Stimulated activated CD4-positive, alpha-beta T cell treated with anti-CD3 and anti-CD28 coated beads, Interleukin-2, amount 100 ng/mL, for 48 hours (primary cell): ENCODE measurements around the gene CDC42BPA.
"Not testable (repeated sequence)": the region's sequence is repeated elsewhere in the genome, so short reads cannot be mapped to it uniquely, and the experiment has no call there.

Experiments
- DNase-seq, 2 donors: peaks; one replicate each; pipeline ENCODE4 v3.0.0-alpha.2; 2020

The CDC42BPA gene

DNA sequence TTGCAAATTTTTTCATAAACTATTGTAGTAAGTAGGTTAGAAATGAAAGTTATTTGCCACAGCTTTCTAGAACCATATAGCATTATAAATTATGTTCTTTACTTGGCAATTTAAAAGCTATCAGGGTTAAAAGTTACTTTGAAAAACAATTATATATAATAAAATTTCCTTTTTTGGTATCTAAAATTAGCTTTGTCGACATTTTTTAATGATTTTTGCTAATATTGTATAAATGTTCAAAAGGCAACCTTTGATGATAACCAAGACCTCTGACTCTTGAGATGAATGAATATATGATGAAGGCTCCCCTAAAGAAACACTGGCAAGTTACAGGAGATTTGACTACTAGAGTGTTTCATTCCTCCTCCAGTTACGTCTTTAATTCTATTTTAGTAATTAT lies 121.2 kb downstream of the CDC42BPA start:
- DNase-seq: no peak

DNA sequence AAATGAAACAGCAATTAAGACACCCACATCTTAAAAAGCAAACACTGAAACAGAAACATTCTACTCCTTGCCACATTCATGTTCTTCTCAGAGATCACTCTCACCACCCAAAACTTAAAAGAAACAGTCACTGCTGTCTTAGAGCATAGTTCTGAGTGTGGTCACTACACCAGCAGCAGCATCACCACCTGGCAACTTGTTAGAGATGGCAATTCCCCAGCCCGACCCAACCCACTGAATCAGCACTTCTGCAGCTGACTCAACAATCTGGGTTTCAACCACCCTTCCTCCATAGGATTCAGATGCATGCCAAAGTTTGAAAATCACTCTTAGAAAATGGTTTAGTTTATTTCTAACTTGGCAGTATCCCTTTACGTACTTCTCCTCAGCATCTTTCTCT lies 126.1 kb downstream of the CDC42BPA start:
- DNase-seq: peak; percentile 14 to 19

DNA sequence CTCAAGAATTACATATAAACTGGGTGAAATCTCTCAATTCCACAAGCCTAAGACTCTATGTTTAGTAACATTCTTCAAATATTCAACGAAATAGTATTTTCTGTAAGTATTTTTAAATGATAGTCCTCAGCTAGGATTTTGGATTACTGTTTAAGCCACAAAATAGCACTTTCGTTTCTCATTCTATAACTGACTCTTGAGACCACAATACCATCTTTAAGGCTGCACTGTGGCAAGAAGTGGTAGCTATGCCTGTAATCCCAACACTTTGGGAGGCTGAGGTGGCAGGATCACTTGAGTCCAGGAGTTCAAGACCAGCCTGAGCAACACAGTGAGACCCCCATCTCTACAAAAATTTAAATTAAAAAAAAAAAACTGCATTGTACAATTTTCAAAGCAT lies 126.7 kb downstream of the CDC42BPA start:
- no peak for DNase-seq

DNA sequence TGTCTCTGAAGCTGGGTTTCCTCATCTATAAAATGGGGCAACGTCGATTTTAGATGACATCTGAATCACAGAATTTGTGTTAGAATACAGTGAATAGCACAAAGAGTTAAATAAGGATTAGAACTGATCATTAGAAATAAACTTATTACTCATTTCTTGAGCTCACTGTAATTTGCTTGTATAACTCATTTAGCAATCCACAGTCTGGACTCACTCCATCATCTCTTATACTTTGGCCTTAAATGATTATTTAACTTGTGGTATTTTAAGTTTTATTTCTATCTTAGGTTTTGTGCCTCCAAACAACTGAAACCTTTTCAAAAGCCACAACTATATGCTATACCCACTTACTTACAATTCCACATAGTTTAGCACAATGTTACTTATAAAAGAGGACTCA lies 128.0 kb downstream of the CDC42BPA start:
- DNase-seq: no peak

DNA sequence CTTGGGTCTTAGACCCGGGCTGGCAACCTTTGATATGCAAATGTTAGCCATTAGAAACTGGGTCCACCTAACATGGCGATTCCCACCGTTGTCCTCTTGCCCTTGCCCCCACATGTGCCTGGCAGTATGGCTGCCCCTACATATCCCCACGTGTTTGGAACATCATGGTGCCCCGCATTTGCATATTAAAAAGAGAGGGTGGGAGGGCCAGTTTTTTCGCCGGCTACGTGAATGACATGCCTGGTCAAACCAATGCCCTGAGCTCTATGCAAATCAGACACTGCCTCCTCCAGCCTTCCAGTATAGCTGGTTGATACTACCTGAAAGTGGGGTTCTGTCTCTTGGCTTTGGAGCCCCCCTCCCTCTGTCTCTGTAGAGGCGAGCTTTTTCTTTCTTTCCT lies 133.0 kb downstream of the CDC42BPA start:
- DNase-seq: no peak

DNA sequence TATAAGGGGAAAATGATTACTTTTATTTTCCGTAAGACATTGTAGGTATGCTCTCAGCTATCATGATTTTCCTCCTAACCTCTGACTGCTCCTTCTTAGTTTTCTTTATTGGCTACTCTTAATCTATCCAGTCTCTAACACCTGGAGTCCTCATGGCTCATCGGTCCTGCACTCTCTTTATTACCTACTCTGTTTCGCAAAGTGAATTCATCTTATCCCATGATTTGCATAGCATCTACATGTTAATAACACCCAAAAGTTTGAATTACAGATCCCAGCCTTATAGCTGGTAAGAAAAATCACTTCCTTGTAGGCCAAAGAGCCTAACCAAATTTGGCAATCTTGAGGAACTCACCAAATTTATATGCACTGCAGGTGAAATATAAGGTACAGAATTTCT lies 136.3 kb downstream of the CDC42BPA start:
- no peak for DNase-seq

DNA sequence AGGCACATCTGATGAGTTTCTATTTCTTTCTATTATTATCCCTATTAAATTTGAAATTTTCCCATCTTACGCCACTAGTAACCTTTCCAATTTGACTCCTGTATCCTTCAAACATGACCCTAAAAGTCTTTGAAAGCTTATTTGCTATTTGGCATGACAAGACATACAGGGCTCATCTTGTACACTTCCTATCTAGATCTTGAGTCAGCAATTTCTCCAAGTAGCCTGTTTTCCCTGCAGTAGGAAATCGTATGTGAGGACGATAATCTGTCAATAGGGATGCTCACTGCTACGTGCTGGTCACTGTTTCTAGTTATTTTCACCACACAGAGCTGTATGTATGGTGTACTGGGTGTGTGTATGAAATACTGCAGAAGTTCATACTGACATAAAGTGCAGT lies 142.7 kb downstream of the CDC42BPA start:
- no peak for DNase-seq

DNA sequence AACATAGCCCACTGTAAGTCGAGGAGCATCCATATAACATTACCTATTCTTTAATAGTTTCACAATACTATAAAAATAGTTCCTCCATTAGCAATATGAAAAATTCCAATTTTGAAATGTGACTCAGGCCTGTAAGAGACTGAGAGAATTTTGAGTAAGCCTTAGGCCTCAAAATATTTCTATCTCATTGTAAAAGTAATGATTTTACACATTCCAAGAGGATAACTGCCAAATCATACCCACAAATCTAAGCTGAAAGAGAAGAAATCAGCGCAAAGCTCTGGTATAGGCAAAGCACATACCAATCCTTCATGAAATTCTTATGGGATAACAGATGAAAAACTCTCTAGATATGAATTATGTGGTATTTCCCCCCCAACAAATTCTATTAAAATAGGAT lies 144.1 kb downstream of the CDC42BPA start:
- DNase-seq: no peak

DNA sequence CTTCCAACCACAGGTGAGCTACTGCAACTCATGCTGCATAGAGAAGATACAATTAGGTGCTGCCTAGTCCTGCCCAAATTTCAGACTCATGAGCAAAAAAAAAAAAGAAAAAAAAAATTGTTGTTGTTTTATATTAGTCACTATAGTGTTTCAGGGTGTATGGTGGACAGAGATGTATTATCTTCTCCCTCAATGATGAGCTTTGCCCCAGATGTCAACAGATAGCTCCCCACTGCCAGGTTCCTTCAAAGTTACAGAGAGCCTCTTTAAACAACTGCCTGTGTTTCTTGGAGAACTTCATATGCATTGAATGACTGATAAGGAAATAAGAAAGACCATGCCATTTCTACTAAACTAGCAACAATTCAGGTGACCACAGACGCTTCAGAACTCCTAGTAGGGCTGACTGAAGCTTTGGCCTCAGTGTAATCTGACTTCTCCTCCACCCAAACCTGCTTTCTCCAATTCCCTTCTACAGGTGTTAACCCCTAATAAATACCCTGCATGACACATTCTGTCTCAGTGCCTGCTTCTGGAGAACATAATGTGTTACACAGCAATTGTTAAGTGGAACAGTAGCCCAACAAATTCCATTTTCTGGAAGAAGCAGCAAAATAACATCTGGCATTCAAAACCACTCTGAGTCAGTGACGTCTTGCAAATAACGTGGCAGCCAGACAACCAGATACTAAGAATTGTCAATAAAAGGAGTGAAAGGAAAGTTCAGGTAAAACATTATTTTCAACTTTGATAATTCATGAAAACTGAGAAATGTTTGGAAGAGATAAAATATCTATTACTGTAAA lies 147.7 kb downstream of the CDC42BPA start:
- no peak for DNase-seq

DNA sequence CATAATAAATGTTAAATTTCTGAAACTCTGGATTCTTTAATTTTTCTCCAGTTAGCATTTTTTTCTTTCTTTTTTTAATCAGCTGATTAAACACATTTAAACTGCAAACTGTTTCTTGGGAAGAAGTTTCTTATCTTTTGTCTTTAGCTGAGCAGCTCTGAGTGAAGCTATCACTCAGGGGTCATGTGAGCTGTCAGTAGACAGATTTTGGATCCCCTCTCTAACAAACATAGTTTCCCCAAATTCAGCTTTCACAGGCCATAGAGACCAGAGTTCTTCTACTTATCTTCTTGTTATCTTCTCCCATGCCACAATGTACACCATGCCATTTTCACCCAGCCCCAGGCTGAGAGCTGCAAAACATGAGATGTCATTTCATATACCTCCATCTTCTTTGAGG lies 148.9 kb downstream of the CDC42BPA start:
- no peak for DNase-seq

DNA sequence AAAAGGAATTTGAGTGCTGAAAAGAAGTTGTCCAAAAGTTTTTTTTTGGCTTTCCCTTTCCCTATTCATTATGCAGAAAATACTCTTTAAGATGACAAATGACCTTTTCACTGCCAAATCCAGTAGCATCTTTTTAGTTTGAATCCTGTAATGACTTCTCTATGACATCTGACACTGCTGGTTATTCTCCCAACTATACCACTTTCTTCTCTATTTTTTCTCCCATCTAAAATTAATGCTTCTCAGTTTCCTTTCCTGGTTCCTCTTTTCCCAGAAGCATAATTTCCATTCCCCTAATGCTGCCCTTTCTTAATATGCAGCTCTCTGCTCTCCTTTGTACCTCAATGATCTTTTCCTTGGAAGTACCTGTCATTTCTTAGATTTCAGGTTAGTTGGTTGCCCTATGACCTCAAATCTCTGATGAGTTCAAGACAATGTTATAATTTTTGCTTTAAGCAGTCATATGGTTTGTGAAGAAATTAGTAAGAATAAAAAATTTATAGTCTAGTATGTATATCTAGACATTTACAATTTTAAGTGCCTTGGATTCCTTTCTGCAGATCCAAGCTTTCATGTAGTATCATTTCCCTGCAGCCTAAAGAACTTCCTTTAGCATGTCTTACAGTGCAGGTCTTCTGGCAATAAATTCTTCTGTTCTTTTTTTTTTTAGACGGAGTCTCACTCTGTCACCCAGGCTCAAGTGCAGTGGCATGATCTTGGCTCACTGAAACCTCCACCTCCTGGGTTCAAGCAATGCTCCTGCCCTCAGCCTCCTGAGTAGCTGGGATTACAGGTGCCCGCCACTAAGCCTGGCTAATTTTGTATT lies 150.8 kb downstream of the CDC42BPA start:
- no peak for DNase-seq

DNA sequence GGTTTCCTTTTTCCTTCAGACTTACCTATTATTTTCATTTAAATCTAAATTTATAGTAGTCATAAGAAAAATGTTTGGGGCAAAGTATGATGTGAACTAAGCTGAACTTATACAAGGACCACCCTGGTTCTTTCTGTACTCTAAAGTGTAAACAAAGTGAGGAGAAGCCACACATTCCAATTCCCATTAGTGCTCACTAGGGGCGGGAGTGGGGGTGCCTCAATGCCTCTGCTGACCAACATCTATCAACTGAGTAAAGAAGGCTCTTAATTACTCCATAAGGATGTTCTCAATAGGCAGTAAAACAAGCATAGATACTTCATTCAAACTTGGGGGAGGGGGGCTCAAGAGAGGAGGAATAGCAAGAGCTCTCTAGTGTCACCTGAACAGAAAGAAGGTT lies 151.7 kb downstream of the CDC42BPA start:
- no peak for DNase-seq

DNA sequence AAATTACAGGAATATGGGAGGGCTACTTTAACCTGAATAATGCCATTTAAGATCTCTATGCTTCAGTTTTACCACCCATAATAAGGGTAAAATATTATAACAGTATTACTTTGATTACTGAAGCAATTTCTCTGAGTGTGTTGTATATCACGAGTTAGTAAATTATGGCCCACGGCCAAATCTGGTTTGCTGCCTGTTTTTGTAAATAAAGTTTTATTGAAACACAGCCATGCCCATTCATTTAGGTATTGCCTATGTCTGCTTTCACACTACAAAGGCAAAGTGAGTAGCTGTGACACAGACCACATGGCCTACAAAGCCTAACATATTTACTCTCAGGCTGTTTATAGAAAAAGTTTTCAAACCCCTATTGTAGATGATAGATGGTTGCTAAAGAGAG lies 156.8 kb downstream of the CDC42BPA start:
- DNase-seq: no peak

DNA sequence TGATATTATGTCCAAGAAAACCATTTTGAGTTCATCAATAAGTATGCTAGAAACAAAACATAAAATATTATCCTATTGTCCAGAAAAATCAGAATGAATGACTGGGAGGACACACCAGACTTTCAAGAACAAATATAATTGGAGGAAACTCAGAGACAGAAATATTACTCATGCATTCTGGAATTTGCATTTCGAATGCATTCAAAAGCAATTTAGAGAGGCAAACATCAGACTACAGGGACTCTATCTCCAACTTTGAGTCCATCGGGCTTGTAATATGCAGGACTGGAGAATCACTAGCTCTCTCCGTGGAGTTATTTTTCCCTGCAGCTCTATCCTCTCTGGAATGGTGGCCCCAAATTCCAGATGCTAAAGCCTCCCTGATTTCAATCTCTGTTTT lies 161.8 kb downstream of the CDC42BPA start:
- DNase-seq: no peak

DNA sequence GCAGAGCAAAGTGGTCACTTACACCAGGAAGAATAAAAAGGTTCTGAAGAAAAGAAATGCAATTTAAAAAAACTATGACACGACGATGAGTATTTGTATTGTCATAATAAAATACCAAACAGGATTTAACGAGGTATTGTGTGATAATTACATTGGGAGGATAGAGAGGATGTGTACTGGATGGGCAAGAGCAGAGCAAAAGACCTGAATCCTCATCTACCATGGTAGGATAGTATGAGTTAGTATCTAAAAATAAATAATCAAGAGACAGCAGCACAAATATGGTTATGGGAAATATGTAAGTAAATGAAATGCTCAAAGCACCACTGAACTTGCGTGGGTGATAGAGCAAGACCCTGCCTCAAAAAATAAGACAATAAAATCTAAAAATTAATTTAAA lies 162.6 kb downstream of the CDC42BPA start:
- no peak for DNase-seq

DNA sequence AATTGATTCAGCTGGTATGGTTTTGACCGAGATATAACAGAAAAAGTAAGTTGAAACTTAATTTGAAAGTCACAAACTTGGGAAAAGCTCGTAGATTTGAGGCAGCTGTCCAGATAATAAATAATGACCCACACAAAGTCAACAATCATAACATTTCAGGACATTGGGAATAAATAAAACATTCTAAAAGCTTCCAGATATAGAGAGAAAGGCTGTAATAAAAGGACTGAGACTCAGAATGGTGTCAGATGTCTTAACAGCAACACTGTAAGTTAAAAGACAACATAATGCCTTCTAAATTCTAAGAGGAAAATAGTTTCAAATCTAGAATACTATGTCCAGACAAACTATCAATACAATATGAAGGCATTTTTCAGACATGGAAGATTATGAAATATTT lies 163.3 kb downstream of the CDC42BPA start:
- no peak for DNase-seq

DNA sequence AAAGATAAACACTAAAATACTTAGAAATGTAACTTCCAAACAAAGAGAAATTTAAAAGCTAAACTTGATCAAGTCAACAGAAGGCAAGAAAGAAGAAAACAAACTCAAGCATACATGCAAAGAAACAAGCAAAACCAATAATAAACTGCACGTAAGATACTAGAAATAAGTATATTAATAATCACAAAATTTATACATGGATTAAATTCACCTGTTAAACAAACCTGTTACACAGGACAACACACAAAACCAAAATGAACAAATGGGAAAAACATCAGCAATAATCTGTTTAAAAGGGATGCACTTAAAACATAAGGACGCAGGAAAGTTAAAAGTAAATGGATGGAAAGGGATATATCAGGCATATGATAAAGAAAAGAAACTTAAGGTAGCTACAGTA lies 165.8 kb downstream of the CDC42BPA start:
- no peak for DNase-seq

DNA sequence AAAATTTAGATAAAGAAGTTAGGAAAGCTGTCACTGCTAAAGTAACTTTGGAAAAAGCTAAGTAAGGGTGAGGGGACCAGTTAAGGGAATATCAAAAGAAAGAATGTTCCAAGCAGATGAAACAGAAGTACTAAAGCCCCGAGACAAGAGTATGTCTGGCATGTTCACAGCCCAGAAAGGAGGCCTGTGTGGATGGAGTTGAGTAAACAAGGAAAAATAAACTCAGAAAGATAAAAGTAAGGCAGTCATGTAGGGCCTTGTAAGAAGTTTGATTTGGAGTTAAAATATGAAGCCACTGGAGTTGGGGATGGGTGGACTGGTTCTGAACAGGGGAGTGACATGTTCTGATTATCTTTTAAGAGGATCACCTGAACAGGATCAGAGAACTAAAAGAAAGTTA lies 177.9 kb downstream of the CDC42BPA start:
- DNase-seq: no peak

DNA sequence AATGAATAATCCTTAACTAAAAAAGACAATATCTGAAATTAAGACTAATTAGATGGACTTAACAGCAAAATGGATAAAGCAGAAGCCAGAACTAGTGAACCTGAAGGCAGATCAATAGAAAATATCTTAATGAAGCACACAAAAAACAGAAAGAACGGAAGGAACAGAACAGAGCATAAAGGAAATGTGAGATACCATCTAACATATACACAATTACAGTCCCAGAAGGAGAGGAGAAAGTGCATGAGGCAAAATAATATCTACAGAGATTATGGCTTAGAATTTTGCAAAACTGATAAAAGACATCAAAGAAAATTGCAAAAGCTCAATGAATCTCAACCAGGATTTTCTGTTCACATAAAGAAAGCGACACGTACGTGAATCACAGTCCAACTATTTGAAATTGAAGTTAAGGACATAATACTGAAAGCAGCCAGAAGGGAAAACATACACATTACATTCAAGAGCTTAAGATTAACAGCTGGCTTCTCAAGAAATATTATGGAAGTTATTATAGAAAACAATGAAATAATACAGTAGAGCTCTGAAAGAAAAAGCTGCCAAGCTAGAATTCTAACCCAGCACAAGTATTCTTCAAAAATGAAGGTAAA lies 182.0 kb downstream of the CDC42BPA start:
- DNase-seq: no peak

DNA sequence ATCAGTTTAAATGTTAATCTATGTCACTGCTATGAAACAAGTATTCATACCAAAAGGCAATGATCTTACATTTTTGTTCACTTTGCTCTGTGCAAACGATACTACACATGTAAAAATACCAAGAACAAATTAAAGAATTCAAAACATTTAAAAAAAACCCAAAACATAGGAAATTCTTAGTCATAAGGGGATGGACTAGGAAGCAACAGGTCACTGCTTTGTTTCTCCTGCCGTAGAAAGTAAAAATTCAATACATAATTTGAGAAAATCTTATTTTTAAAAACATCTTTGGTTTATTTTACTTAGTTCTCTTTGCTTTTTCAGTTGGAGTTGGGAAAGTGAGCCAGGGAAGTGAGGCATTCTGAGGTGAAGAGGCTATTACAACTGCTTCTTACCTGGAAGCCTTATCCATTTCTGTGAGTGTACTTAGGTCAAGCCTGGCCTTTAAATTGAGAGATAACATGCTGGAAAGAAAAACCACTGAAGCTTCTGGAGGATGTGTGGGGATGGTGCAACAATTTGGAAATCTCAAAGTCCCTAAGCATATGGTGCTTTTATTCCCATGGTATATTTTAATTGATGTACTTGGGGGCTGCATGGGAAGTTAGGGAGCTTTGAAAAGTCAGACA lies 183.5 kb downstream of the CDC42BPA start:
- DNase-seq: no peak

DNA sequence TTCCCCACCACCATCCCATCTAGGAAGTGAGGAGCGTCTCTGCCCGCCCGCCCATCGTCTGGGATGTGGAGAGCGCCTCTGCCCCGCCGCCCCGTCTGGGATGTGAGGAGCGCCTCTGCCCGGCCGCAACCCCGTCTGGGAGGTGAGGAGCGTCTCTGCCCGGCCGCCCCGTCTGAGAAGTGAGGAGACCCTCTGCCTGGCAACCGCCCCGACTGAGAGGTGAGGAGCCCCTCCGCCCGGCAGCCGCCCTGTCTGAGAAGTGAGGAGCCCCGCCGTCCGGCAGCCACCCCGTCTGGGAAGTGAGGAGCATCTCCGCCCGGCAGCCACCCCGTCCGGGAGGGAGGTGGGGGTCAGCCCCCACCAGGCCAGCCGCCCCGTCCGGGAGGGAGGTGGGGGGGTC lies 185.6 kb downstream of the CDC42BPA start:
- not testable (repeated sequence) for DNase-seq

DNA sequence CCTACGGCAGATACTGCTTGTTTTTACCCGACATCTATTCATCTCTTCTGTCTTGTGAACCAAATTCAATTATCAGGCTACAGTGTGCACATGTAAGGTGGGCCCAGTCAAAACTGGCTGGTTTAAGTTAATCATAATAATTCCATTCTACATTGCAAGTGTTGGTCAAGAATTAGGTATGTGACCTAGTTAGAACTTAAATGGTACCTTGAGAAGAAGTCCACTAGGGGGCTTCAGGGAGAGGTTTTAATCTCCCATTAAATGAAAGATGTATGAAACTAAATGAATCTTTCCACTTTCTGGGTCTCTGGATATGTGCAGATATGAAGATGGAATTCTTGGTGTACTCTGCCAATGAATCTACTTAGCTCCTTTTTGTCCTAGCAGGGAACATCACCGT lies 187.1 kb downstream of the CDC42BPA start:
- no peak for DNase-seq

DNA sequence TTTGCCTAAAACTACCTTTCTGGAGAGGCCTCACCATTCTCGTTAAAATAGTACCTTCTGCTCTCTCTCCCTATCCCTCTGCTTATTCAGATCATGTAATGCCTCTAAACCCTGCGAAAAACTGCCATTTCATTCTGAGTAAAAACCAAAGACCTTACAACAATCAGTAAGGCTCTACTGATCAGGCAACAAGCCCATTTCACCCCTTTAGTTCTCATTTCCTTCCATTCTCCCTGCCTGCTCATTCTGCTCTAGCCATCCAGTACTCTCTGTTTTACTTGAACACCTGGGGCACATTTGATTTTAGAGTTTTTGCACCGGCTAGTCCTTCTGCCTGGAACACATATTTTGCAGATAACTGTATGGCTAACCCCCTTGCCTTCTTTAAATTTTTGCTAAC lies 190.4 kb downstream of the CDC42BPA start:
- DNase-seq: no peak
